Measurements from ENCODE around the gene ACVR1.
"Not testable (repeated sequence)": the region's sequence is repeated elsewhere in the genome, so short reads cannot be mapped to it uniquely, and the experiment has no call there.

ACVR1 gene

GRCh38 chr2:157725846-157726245 lies 150.3 kb downstream of the ACVR1 start:
- H3K27me3 ChIP-seq (ENCODE audit: insufficient read depth, low read length, poor library complexity), result no peaks in the 10 kb centered on the region
- peak; percentile 61; the same call in 2 of the 3 replicates for ATAC-seq (ENCODE audit: insufficient read depth, low read depth)
- no peak overlapping the region for H3K27ac ChIP-seq (ENCODE audit: low read length)
- TF ChIP-seq CTCF (IDR thresholded peaks at IDR 0.05; ENCODE audit: borderline replicate concordance, extremely low read depth, low read length, poor library complexity, severe bottlenecking) (no peak), EZH2 (IDR thresholded peaks at IDR 0.05; ENCODE audit: borderline replicate concordance, low read depth, low read length, severe bottlenecking) (no peak)
- no peak overlapping the region for H3K4me2 ChIP-seq (ENCODE audit: insufficient read depth, low read length)
- no peaks in the 10 kb centered on the region for H3K79me2 ChIP-seq (ENCODE audit: insufficient read depth, low read length)
- DNase-seq, result no peak
- no peak overlapping the region for H3K4me3 ChIP-seq (ENCODE audit: low read depth in 1 of 2, low read length in 2 of 2)
- H4K20me1 ChIP-seq (ENCODE audit: insufficient read depth, low read length), result no peaks in the 10 kb centered on the region
- H3K36me3 ChIP-seq (ENCODE audit: insufficient read depth, low read length), result no peaks in the 10 kb centered on the region
- H3K4me1 ChIP-seq (ENCODE audit: insufficient read depth, low read length), result no peaks in the 10 kb centered on the region
- H3K9ac ChIP-seq (ENCODE audit: low read depth, low read length), result no peak overlapping the region
- no peak overlapping the region for H2AFZ ChIP-seq (ENCODE audit: low read depth, low read length)
- peaks cover 18% of the 10 kb centered on the region for H3K9me3 ChIP-seq (ENCODE audit: insufficient read depth, low read length, severe bottlenecking)

GRCh38 chr2:157722580-157723234 lies 153.4 kb downstream of the ACVR1 start:
- no peaks in the 10 kb centered on the region for H3K27me3 ChIP-seq (ENCODE audit: insufficient read depth, low read length, poor library complexity)
- no peak overlapping the region for H3K4me3 ChIP-seq (ENCODE audit: low read depth in 1 of 2, low read length in 2 of 2)
- no peak for TF ChIP-seq EZH2 (IDR thresholded peaks at IDR 0.05; ENCODE audit: borderline replicate concordance, low read depth, low read length, severe bottlenecking)
- H2AFZ ChIP-seq (ENCODE audit: low read depth, low read length), result no peak overlapping the region
- H4K20me1 ChIP-seq (ENCODE audit: insufficient read depth, low read length), result no peaks in the 10 kb centered on the region
- H3K9me3 ChIP-seq (ENCODE audit: insufficient read depth, low read length, severe bottlenecking), result peaks cover 18% of the 10 kb centered on the region
- DNase-seq (no peak), ATAC-seq (ENCODE audit: insufficient read depth, low read depth) (no peak)
- no peak overlapping the region for H3K9ac ChIP-seq (ENCODE audit: low read depth, low read length)
- no peak overlapping the region for H3K4me2 ChIP-seq (ENCODE audit: insufficient read depth, low read length)
- H3K79me2 ChIP-seq (ENCODE audit: insufficient read depth, low read length), result no peaks in the 10 kb centered on the region
- no peaks in the 10 kb centered on the region for H3K36me3 ChIP-seq (ENCODE audit: insufficient read depth, low read length)
- no peaks in the 10 kb centered on the region for H3K4me1 ChIP-seq (ENCODE audit: insufficient read depth, low read length)
- no peak overlapping the region for H3K27ac ChIP-seq (ENCODE audit: low read length)

GRCh38 chr2:157720504-157720903 lies 155.6 kb downstream of the ACVR1 start:
- Histone ChIP-seq H2AFZ (ENCODE audit: low read depth, low read length) (no peak overlapping the region), H3K4me3 (ENCODE audit: low read depth in 1 of 2, low read length in 2 of 2) (no peak overlapping the region), H3K27me3 (ENCODE audit: insufficient read depth, low read length, poor library complexity) (no peaks in the 10 kb centered on the region), H3K9ac (ENCODE audit: low read depth, low read length) (no peak overlapping the region), H3K4me2 (ENCODE audit: insufficient read depth, low read length) (no peak overlapping the region), H3K36me3 (ENCODE audit: insufficient read depth, low read length) (no peaks in the 10 kb centered on the region), H4K20me1 (ENCODE audit: insufficient read depth, low read length) (no peaks in the 10 kb centered on the region), H3K9me3 (ENCODE audit: insufficient read depth, low read length, severe bottlenecking) (peaks cover 18% of the 10 kb centered on the region), H3K79me2 (ENCODE audit: insufficient read depth, low read length) (no peaks in the 10 kb centered on the region), H3K4me1 (ENCODE audit: insufficient read depth, low read length) (no peaks in the 10 kb centered on the region), H3K27ac (ENCODE audit: low read length) (no peak overlapping the region)
- DNase-seq, result no peak
- no peak for ATAC-seq (ENCODE audit: insufficient read depth, low read depth)
- no peak for TF ChIP-seq CTCF (IDR thresholded peaks at IDR 0.05; ENCODE audit: borderline replicate concordance, extremely low read depth, low read length, poor library complexity, severe bottlenecking)
- TF ChIP-seq EZH2 (IDR thresholded peaks at IDR 0.05; ENCODE audit: borderline replicate concordance, low read depth, low read length, severe bottlenecking), result no peak

- not testable (repeated sequence) for H3K4me1 ChIP-seq (ENCODE audit: insufficient read depth, low read length); H3K4me2 ChIP-seq (ENCODE audit: insufficient read depth, low read length); H2AFZ ChIP-seq (ENCODE audit: low read depth, low read length); H3K27me3 ChIP-seq (ENCODE audit: insufficient read depth, low read length, poor library complexity); H4K20me1 ChIP-seq (ENCODE audit: insufficient read depth, low read length); H3K9me3 ChIP-seq (ENCODE audit: insufficient read depth, low read length, severe bottlenecking); H3K9ac ChIP-seq (ENCODE audit: low read depth, low read length); DNase-seq; H3K79me2 ChIP-seq (ENCODE audit: insufficient read depth, low read length); H3K27ac ChIP-seq (ENCODE audit: low read length); ATAC-seq (ENCODE audit: insufficient read depth, low read depth); H3K36me3 ChIP-seq (ENCODE audit: insufficient read depth, low read length); H3K4me3 ChIP-seq (ENCODE audit: low read depth in 1 of 2, low read length in 2 of 2)
Measured at GRCh38 chr2:157704653-157705052, 171.5 kb downstream of the ACVR1 start.

- H3K4me2 ChIP-seq (ENCODE audit: insufficient read depth, low read length); H3K4me3 ChIP-seq (ENCODE audit: low read depth in 1 of 2, low read length in 2 of 2); ATAC-seq (ENCODE audit: insufficient read depth, low read depth); H3K79me2 ChIP-seq (ENCODE audit: insufficient read depth, low read length); H4K20me1 ChIP-seq (ENCODE audit: insufficient read depth, low read length); H3K9ac ChIP-seq (ENCODE audit: low read depth, low read length); H3K36me3 ChIP-seq (ENCODE audit: insufficient read depth, low read length); H2AFZ ChIP-seq (ENCODE audit: low read depth, low read length); H3K4me1 ChIP-seq (ENCODE audit: insufficient read depth, low read length); H3K9me3 ChIP-seq (ENCODE audit: insufficient read depth, low read length, severe bottlenecking); DNase-seq; H3K27me3 ChIP-seq (ENCODE audit: insufficient read depth, low read length, poor library complexity); H3K27ac ChIP-seq (ENCODE audit: low read length): not testable (repeated sequence)
Measured at GRCh38 chr2:157704148-157704547, 172.0 kb downstream of the ACVR1 start.
